Heart left ventricle (tissue), 16 donors: ENCODE measurements around the gene UBE2B. TPM values are rescaled to one million over a fixed set of nuclear protein-coding genes. Genes with fewer than 3 reads are reported as not detected.
"Not testable (repeated sequence)": the region's sequence is repeated elsewhere in the genome, so short reads cannot be mapped to it uniquely, and the experiment has no call there.

Experiments used
- ATAC-seq, 4 donors: fragments of 200-7000 bp; cut with Tn5 transposase; one replicate each; pipeline ENCODE4 v1.9.1; 2020 to 2022; ENCODE audit warnings: moderate library complexity in 4 of 4, mild to moderate bottlenecking in 3 of 4, moderate number of reproducible peaks in 1 of 4
- DNase-seq, 5 donors: peaks; one replicate each; pipeline ENCODE4 v3.0.0-alpha.2; 2020
- H3K27ac ChIP-seq, 12 donors: fragments of 200-600 bp; sonication (generic) in 4 of 12; one replicate each; pipeline versions ENCODE4 v1.5.0 to v1.8.0; 2016 to 2022; ENCODE audit warnings: mild to moderate bottlenecking in 2 of 12
- H3K27me3 ChIP-seq, 9 donors: fragments of 200-600 bp; sonication (generic) in 2 of 9; one replicate each; pipeline versions ENCODE4 v1.5.1 to v1.8.0; 2016 to 2022; ENCODE audit warnings: mild to moderate bottlenecking in 3 of 9
- H3K36me3 ChIP-seq, 9 donors: fragments of 200-600 bp; sonication (generic) in 2 of 9; one replicate each; pipeline versions ENCODE4 v1.5.0 to v1.8.0; 2018 to 2022; ENCODE audit warnings: mild to moderate bottlenecking in 2 of 9
- H3K4me1 ChIP-seq, 12 donors: fragments of 200-600 bp; sonication (generic) in 4 of 12; one replicate each; pipeline versions ENCODE4 v1.5.0 to v1.8.0; 2016 to 2022; ENCODE audit warnings: mild to moderate bottlenecking in 3 of 12
- H3K4me3 ChIP-seq, 12 donors: fragments of 200-600 bp; sonication (generic) in 4 of 12; one replicate each; pipeline versions ENCODE4 v1.5.0 to v1.8.0; 2017 to 2022; ENCODE audit warnings: mild to moderate bottlenecking in 9 of 12, moderate library complexity in 4 of 12
- H3K9me3 ChIP-seq, 12 donors: fragments of 200-600 bp; sonication (generic) in 4 of 12; one replicate each; pipeline versions ENCODE4 v1.5.0 to v1.8.0; 2016 to 2022; ENCODE audit warnings: mild to moderate bottlenecking in 1 of 12
- POLR2A ChIP-seq, 2 donors: fragments of 450-650 bp; IDR thresholded peaks; one replicate each; pipeline ENCODE4 v1.6.1; 2017; ENCODE audit warnings: antibody characterized with exemption in 2 of 2, mild to moderate bottlenecking in 2 of 2, moderate library complexity in 2 of 2
- WGBS, 4 donors: extraction: QIAGEN DNeasy Blood & Tissue Kit in 2 of 4; methylation state at CpG; one replicate each; pipeline versions ENCODE4 v1.1.5 to v1.1.7; 2013 to 2018; 5-methylcytosine and 5-hydroxymethylcytosine counted together
- intact Hi-C, 10 donors: fragments of 100-400 bp; cut with DNase I; formaldehyde crosslinking; loops; one replicate each; pipeline versions ENCODE4 v1.11.1 to v1.14.2; 2022
- polyA plus RNA-seq, 2 donors: library from polyadenylated mRNA; stranded (reverse); fragments of 200-250 nt; gene quantifications; one replicate each; pipeline ENCODE4 v1.2.3, GENCODE V29; 2013
- total RNA-seq, 9 donors: library from RNA; depleted of rRNA in 2 of 9; stranded (reverse); fragments of >200 nt in 2 of 9; fragmentation: NEBNext Ultra II Directional in 3 of 9; extraction: Animal tissue kit (Norgen Biotek cat#: 25700) in 3 of 9; gene quantifications; one replicate each; pipeline versions ENCODE4 v1.1.0 to v1.2.4, GENCODE V29; 2016 to 2023
- TF ChIP-seq, protein P1 (sequence below), 12 donors: fragments of 200-600 bp; sonication (generic) in 4 of 12; IDR thresholded peaks; one replicate each; pipeline versions ENCODE4 v1.5.0 to v1.8.0; 2018 to 2022; ENCODE audit warnings: antibody characterized with exemption in 12 of 12, mild to moderate bottlenecking in 5 of 12
- donor health status: ischemic (EF 13 %, LVEDD 7.1; RV severe dilation, severe dysfunction).
- donor health status: healthy with polysubstance abuse.
- donor health status: DM: no; HTN: yes; CAD: no.
- donor health status: DM: no; HTN: no; CAD: no.
- donor health status: ischemic (EF 25% LVEDD 6.9; RV normal size, moderate dysfunction).
- donor health status: ischemic (EF 25% LVEDD 5.7; RV mildly dilated, moderate dysfunction).
- donor health status: healthy.
- donor health status: DM: yes; HTN: yes; CAD: no.
- donor health status: ischemic (EF 35%, LVEDD 5.7; RV mildly dilated, moderate dysfunction).
- donor health status: nonischemic (EF 11% LVEDD 7.7; RV severe dilation, severe dysfunction).
- donor health status: DM: yes; HTN: yes; CAD: no.
- donor health status: PGD.
- donor health status: ischemic (EF 29% LVEDD 5.4; RV normal size, mild dysfunction).
- donor health status: nonischemic (EF 23%, LVEDD 6.1; RV moderate dilation, normal function).

Gene UBE2B
- total and polyA plus RNA-seq, 11 donors: 62.8 to 230 (median 188) TPM

- TF ChIP-seq, protein P1, sequence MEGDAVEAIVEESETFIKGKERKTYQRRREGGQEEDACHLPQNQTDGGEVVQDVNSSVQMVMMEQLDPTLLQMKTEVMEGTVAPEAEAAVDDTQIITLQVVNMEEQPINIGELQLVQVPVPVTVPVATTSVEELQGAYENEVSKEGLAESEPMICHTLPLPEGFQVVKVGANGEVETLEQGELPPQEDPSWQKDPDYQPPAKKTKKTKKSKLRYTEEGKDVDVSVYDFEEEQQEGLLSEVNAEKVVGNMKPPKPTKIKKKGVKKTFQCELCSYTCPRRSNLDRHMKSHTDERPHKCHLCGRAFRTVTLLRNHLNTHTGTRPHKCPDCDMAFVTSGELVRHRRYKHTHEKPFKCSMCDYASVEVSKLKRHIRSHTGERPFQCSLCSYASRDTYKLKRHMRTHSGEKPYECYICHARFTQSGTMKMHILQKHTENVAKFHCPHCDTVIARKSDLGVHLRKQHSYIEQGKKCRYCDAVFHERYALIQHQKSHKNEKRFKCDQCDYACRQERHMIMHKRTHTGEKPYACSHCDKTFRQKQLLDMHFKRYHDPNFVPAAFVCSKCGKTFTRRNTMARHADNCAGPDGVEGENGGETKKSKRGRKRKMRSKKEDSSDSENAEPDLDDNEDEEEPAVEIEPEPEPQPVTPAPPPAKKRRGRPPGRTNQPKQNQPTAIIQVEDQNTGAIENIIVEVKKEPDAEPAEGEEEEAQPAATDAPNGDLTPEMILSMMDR (IDR thresholded peaks at IDR 0.05): no peak
- TF ChIP-seq POLR2A (IDR thresholded peaks at IDR 0.05): no peak
- Histone ChIP-seq H3K27ac (no peak overlapping the region), H3K4me1 (peaks cover 0 to 6% (median under 1%) of the 10 kb centered on the region in 12 donors), H3K36me3 (no peaks in the 10 kb centered on the region), H3K27me3 (no peaks in the 10 kb centered on the region), H3K4me3 (no peak overlapping the region), H3K9me3 (peaks cover 0 to 10% (median 0%) of the 10 kb centered on the region in 12 donors)
- intact Hi-C loops: no loop called here
- no peak for DNase-seq
- ATAC-seq: no peak
Measured at GRCh38 chr5:134417707-134418106, 46.3 kb downstream of the UBE2B start.

DNA sequence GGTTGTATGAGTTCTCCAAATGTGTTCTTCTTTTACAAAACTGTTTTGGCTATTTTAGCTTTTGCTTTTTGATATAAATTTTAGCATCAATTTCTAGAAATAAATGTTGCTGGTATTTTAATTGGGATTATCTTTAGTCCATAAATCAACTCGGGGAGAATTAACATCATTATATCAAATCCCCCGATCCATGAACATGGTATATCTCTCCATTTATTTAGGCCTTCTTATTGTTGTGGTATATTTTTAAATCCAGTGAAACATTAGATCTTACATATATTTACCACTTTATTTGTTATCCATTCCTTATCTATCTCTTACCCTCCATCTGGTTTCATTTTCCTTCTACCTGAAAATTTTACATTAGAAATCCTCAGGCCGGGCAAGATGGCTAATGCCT, 47.6 kb downstream of the UBE2B start:
- no peaks in the 10 kb centered on the region for H3K27me3 ChIP-seq
- 96 to 98% (median 97%) methylated on average over 3 of the region's 3 CpGs for WGBS, 4 donors
- DNase-seq (no peak), ATAC-seq (no peak)
- intact Hi-C loops: no loop called here
- TF ChIP-seq, protein P1 (IDR thresholded peaks at IDR 0.05): no peak
- no peak for TF ChIP-seq POLR2A (IDR thresholded peaks at IDR 0.05)
- peaks cover 0 to 10% (median 0%) of the 10 kb centered on the region in 12 donors for H3K9me3 ChIP-seq
- no peaks in the 10 kb centered on the region for H3K4me1 ChIP-seq
- no peaks in the 10 kb centered on the region for H3K36me3 ChIP-seq
- no peak overlapping the region for H3K27ac ChIP-seq
- no peak overlapping the region for H3K4me3 ChIP-seq

GRCh38 chr5:134420343-134420742, 49.0 kb downstream of the UBE2B start:
- Histone ChIP-seq H3K4me1 (no peaks in the 10 kb centered on the region), H3K9me3 (peaks cover 0 to 10% (median 0%) of the 10 kb centered on the region in 12 donors), H3K4me3 (no peak overlapping the region), H3K27ac (no peak overlapping the region), H3K27me3 (no peaks in the 10 kb centered on the region), H3K36me3 (no peaks in the 10 kb centered on the region)
- no peak for TF ChIP-seq POLR2A (IDR thresholded peaks at IDR 0.05)
- TF ChIP-seq, protein P1 (IDR thresholded peaks at IDR 0.05): no peak
- intact Hi-C loops: no loop called here
- WGBS, 4 donors: 85 to 95% (median 94%) methylated on average over 2 of the region's 2 CpGs
- ATAC-seq: no peak
- DNase-seq: no peak

GRCh38 chr5:134421038-134421437, 49.7 kb downstream of the UBE2B start:
- H3K27ac ChIP-seq, intact Hi-C loops, H3K36me3 ChIP-seq, H3K27me3 ChIP-seq, ATAC-seq, H3K4me3 ChIP-seq, DNase-seq, H3K4me1 ChIP-seq: not testable (repeated sequence)
- 86 to 97% (median 88%) methylated on average over 4 of the region's 4 CpGs for WGBS, 4 donors
- peaks cover 0 to 10% (median 0%) of the 10 kb centered on the region in 12 donors for H3K9me3 ChIP-seq

- 89 to 92% (median 89%) methylated on average over 7 of the region's 7 CpGs for WGBS, 4 donors
- intact Hi-C loops: no loop called here
- Histone ChIP-seq H3K27me3 (no peaks in the 10 kb centered on the region), H3K27ac (no peak overlapping the region), H3K36me3 (no peaks in the 10 kb centered on the region), H3K4me3 (no peak overlapping the region), H3K9me3 (peaks cover 0 to 10% (median 0%) of the 10 kb centered on the region in 12 donors), H3K4me1 (no peaks in the 10 kb centered on the region)
- DNase-seq (no peak), ATAC-seq (no peak)
- no peak for TF ChIP-seq POLR2A (IDR thresholded peaks at IDR 0.05)
- TF ChIP-seq, protein P1 (IDR thresholded peaks at IDR 0.05): no peak
Measured at GRCh38 chr5:134422791-134423365, 51.5 kb downstream of the UBE2B start.
